VCaP (cell line): Measurements from ENCODE around the gene SLC30A9.
A peak's percentile ranks its signal among the peaks of the same experiment; 100 is the strongest.

Experiments
- H3K27ac ChIP-seq: fragments of 450-650 bp; 2 replicates; pipeline ENCODE4 v1.5.1; 2017
- CTCF ChIP-seq: fragments of 450-650 bp; conservative IDR thresholded peaks from 2 replicates; pipeline ENCODE4 v1.5.1; 2017; ENCODE audit warnings: mild to moderate bottlenecking, moderate library complexity

SLC30A9 gene

GRCh38 chr4:42101446-42101975 lies 111.2 kb downstream of the SLC30A9 start:
- no peak for TF ChIP-seq CTCF

GRCh38 chr4:42104521-42104920 lies 114.2 kb downstream of the SLC30A9 start:
- H3K27ac ChIP-seq: no peak overlapping the region
- no peak for TF ChIP-seq CTCF

More at GRCh38 chr4:42101446-42101975, 111.2 kb downstream of the SLC30A9 start:
- no peak overlapping the region for H3K27ac ChIP-seq

GRCh38 chr4:42112846-42113245 lies 122.5 kb downstream of the SLC30A9 start:
- no peak for TF ChIP-seq CTCF
- no peak overlapping the region for H3K27ac ChIP-seq

- no peak overlapping the region for H3K27ac ChIP-seq
- no peak for TF ChIP-seq CTCF
These were observed 129.6 kb downstream of the SLC30A9 start for GRCh38 chr4:42119886-42120285.

- H3K27ac ChIP-seq: no peak overlapping the region
- no peak for TF ChIP-seq CTCF
These were observed 131.9 kb downstream of the SLC30A9 start for GRCh38 chr4:42122237-42122636.

- no peak overlapping the region for H3K27ac ChIP-seq
- no peak for TF ChIP-seq CTCF
These were observed 132.8 kb downstream of the SLC30A9 start for GRCh38 chr4:42123071-42123644.

- peak overlapping the region; percentile 82 for H3K27ac ChIP-seq
- TF ChIP-seq CTCF: no peak
These were observed 141.8 kb downstream of the SLC30A9 start for GRCh38 chr4:42132099-42132498.
